GM12892 (cell line): Measurements from ENCODE around the gene IL20RA.

Experiments
- POLR2A ChIP-seq: IDR thresholded peaks from 2 replicates; pipeline ENCODE4 v1.6.1; 2011; ENCODE audit warnings: low read depth, low read length, control low read depth
- POLR2AphosphoS5 ChIP-seq: IDR thresholded peaks from 2 replicates; pipeline ENCODE4 v1.6.1; 2011; ENCODE audit warnings: low read depth, low read length, control low read depth

GRCh38 chr6:137086031-137086430, 41.3 kb upstream of the IL20RA start:
- TF ChIP-seq POLR2A (no peak), POLR2AphosphoS5 (no peak)
